B cell (primary cell): ENCODE measurements around the gene LRIG3.

ENCODE experiments used
- CTCF ChIP-seq: fragments of 200-600 bp; IDR thresholded peaks from one replicate; pipeline ENCODE4 v1.8.0; 2022; ENCODE audit warnings: antibody characterized with exemption, mild to moderate bottlenecking
- EZH2 ChIP-seq: IDR thresholded peaks from 2 replicates; pipeline ENCODE4 v1.6.1; 2012; ENCODE audit warnings: borderline replicate concordance, low read depth, mild to moderate bottlenecking, moderate library complexity, low read length; ENCODE audit not compliant: insufficient read depth, poor library complexity, severe bottlenecking

GRCh38 chr12:58860788-58861240 lies 59.5 kb downstream of the LRIG3 start:
- TF ChIP-seq CTCF, result no peak
- TF ChIP-seq EZH2, result no peak
